Measurements from ENCODE around the gene GMPR2.

The GMPR2 gene

DNA sequence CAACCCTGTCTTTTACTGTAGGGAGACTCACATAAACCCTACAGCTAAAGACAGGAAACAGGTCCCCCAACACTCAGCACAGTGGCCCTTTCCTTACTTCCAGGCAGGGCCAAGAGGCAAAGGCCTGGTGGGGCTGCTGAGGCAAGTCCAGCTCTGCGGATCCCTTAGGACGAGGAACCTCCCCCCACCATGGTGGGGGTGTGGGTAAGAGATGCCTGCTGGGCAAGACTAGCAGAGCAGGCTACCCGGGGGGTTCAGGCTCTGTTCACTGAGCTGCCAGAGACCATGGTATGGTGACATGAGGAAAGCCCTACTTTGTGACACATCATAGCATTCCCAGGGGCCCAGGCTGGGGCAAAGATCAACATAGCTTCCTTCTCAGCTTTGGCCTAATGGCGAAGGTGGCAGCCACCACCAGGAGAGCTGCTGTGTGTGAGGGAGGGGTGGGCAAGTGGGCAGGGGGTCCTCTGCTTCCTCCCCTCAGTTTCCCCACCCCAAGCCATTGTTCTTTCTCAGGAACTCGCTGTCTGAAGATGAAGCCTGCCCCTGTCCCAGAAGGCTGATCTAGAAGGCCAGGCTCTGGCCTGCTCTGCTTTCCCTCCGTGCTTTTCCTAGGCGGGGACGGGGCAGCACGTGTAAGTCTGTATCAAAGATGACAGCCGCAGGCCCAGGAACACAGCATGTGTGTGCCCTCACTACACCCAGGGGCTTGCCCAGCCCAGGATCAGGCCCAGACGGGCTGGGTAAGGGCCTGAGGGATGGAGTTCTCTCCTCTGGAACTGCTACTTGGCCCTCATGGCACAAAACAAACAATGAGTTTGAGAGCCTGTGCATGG lies 19.8 kb downstream of the GMPR2 start:
- no peaks in the 10 kb centered on the region for H3K27me3 ChIP-seq (ENCODE audit: insufficient read depth, low read depth, severe bottlenecking)
- TF ChIP-seq, protein P1, sequence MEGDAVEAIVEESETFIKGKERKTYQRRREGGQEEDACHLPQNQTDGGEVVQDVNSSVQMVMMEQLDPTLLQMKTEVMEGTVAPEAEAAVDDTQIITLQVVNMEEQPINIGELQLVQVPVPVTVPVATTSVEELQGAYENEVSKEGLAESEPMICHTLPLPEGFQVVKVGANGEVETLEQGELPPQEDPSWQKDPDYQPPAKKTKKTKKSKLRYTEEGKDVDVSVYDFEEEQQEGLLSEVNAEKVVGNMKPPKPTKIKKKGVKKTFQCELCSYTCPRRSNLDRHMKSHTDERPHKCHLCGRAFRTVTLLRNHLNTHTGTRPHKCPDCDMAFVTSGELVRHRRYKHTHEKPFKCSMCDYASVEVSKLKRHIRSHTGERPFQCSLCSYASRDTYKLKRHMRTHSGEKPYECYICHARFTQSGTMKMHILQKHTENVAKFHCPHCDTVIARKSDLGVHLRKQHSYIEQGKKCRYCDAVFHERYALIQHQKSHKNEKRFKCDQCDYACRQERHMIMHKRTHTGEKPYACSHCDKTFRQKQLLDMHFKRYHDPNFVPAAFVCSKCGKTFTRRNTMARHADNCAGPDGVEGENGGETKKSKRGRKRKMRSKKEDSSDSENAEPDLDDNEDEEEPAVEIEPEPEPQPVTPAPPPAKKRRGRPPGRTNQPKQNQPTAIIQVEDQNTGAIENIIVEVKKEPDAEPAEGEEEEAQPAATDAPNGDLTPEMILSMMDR (IDR thresholded peaks at IDR 0.05; ENCODE audit: low read depth, low read length): no peak
- DNase-seq: no peak
- no peaks in the 10 kb centered on the region; the same call in 1 of the 2 replicates for H3K36me3 ChIP-seq
- no peaks in the 10 kb centered on the region for H3K9me3 ChIP-seq (ENCODE audit: severe bottlenecking)
- no peak overlapping the region for H3K4me3 ChIP-seq (ENCODE audit: low read depth, low read length)
- H3K27ac ChIP-seq: no peak overlapping the region

DNA sequence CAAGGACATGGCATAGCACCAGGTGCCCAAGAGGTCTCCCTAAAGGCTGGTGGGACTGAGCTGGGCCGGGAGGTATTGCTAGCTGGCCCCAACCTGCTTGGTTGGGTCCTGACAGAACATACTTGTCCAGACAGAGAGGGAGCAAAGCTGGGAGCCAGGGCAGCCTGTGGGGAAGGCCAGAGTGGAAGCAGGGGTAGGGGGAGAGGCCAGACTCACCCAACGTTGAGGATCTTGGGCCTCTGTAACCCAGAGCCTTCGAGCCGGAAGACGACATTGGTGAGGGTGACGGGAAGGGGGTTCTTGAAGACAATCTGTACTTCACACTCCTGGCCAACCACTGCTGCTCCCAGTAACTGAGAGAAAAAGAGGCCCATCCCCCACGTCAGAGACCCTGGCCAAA lies 21.2 kb downstream of the GMPR2 start:
- Histone ChIP-seq H3K27ac (no peak overlapping the region), H3K27me3 (ENCODE audit: insufficient read depth, low read depth, severe bottlenecking) (no peaks in the 10 kb centered on the region), H3K4me3 (ENCODE audit: low read depth, low read length) (no peak overlapping the region), H3K9me3 (ENCODE audit: severe bottlenecking) (no peaks in the 10 kb centered on the region), H3K36me3 (no peaks in the 10 kb centered on the region; the same call in 1 of the 2 replicates)
- no peak for DNase-seq
- TF ChIP-seq, protein P1 (IDR thresholded peaks at IDR 0.05; ENCODE audit: low read depth, low read length): no peak

DNA sequence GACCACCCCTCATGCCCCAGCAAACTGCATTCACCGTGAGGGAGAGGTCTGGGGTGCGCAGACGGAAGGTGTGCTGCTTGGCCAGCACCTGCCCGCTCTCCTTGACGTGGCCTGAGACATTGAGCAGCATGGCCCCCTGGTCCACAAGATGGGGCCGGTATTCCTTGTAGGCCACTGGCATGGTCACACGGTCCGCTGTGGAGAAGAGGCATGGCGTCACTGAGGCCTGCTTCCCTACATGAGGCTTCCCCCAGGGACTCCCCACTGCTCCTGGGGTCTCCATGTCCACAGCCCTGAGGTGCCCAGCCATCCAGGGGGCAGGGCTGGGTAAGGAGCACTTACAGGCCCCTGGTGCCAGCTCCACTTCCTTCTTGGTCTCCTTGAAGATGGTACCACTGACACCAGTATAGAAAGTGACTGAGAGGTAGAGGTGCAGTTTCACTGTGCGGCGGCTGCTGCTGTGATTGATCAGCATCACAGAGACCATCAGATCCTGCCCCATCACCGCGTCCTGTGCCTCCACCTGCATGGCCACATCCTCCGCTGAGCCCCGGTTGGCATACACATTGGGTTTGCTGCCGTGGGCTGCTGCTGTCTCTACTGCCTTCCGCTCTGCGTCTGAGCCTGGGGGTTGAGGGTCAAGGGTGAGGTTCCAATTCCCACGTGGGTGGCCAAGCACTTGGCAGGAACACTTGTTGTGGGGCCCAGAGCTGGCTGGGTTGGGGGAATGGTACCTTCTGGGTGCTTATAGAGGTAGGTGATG lies 22.1 kb downstream of the GMPR2 start:
- Histone ChIP-seq H3K27me3 (ENCODE audit: insufficient read depth, low read depth, severe bottlenecking) (no peaks in the 10 kb centered on the region), H3K4me3 (ENCODE audit: low read depth, low read length) (no peak overlapping the region), H3K9me3 (ENCODE audit: severe bottlenecking) (no peaks in the 10 kb centered on the region), H3K27ac (no peak overlapping the region), H3K36me3 (no peaks in the 10 kb centered on the region; the same call in 1 of the 2 replicates)
- TF ChIP-seq, protein P1 (IDR thresholded peaks at IDR 0.05; ENCODE audit: low read depth, low read length): no peak
- no peak for DNase-seq

DNA sequence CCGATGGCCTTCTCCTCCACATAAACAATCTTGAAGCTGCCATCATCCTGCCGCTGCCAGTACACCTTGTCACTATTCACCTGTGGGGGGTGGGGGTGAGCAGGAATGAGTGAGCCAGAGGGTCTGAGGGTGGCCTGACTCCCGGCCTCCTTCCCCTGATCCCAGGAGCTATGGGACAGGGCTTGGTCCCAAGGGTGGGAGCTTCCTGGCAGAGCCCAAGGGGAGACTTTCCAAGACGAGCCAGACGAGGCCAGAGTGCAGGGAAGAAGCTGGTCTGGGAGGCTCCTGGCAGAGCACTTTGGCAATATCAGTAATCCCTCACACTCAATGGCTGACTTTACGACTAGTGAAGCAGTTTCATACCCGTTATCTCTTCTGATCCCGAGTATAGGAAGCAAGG lies 22.7 kb downstream of the GMPR2 start:
- TF ChIP-seq, protein P1 (IDR thresholded peaks at IDR 0.05; ENCODE audit: low read depth, low read length): no peak
- no peaks in the 10 kb centered on the region for H3K27me3 ChIP-seq (ENCODE audit: insufficient read depth, low read depth, severe bottlenecking)
- H3K36me3 ChIP-seq: no peaks in the 10 kb centered on the region; the same call in 1 of the 2 replicates
- H3K4me3 ChIP-seq (ENCODE audit: low read depth, low read length): no peak overlapping the region
- DNase-seq: no peak
- H3K27ac ChIP-seq: no peak overlapping the region
- H3K9me3 ChIP-seq (ENCODE audit: severe bottlenecking): no peaks in the 10 kb centered on the region

DNA sequence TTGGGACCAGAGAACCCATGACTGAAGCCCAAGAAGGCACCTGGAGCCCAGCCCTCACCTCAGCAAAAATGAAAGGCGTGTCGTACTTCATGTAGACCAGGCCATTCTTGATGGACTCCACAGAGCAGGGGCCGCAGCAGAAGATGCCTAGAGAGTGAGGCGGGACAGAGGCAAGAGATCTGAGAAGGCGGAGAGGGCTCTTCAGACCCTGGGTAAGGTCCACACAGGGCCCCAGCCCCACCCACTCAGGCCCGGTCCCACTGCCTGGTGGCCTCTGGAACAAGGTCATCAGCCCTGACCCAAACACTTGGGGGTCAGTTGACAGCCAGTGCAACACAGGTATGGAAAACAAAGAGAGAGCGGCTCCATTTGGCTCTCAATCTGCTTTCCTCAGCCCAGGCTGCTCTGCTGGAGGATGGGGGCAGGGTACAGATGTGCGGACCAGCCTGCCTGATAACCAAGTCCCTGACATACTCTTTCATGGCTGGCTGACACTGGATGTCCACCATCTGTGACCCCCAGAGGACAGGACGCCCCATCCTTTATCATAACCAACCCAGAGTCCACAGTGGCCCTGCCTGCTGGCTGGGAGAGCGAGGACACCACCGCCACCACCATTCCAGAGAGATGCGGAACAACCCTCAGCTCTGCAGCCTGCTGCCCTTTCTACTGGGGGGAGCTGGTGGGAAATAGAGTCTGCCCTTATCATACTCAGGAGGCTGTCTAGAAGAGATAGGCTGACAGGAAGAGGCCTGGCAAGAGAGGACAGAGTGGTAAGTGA lies 23.4 kb downstream of the GMPR2 start:
- TF ChIP-seq, protein P1 (IDR thresholded peaks at IDR 0.05; ENCODE audit: low read depth, low read length): no peak
- no peak for DNase-seq
- H3K36me3 ChIP-seq: no peaks in the 10 kb centered on the region; the same call in 1 of the 2 replicates

More for the DNA sequence above, 23.4 kb downstream of the GMPR2 start:
- H3K27me3 ChIP-seq (ENCODE audit: insufficient read depth, low read depth, severe bottlenecking): no peaks in the 10 kb centered on the region
- no peak overlapping the region for H3K4me3 ChIP-seq (ENCODE audit: low read depth, low read length)
- no peak overlapping the region for H3K27ac ChIP-seq
- no peaks in the 10 kb centered on the region for H3K9me3 ChIP-seq (ENCODE audit: severe bottlenecking)

Data from WERI-Rb-1 (cell line).